HG03442 (cell line): ENCODE data around the gene HLA-DOA.

Experiments used
- ATAC-seq: cut with Tn5 transposase; IDR thresholded peaks from one replicate; pipeline ENCODE4 v1.9.1; 2021; ENCODE audit warnings: mild to moderate bottlenecking, moderate library complexity; ENCODE audit not compliant: unreplicated experiment

Gene HLA-DOA

GRCh38 chr6:33017694-33018353 lies 8.4 kb upstream of the HLA-DOA start:
- ATAC-seq, result no peak

- ATAC-seq, result no peak
Measured at GRCh38 chr6:33017018-33017417, 7.6 kb upstream of the HLA-DOA start.

GRCh38 chr6:33015798-33016197 lies 6.4 kb upstream of the HLA-DOA start:
- no peak for ATAC-seq

- no peak for ATAC-seq
Measured at GRCh38 chr6:33014841-33015634, 5.6 kb upstream of the HLA-DOA start.

GRCh38 chr6:33013608-33014007 lies 4.2 kb upstream of the HLA-DOA start:
- ATAC-seq, result no peak

GRCh38 chr6:33010356-33010755 lies 965 bp upstream of the HLA-DOA start:
- no peak for ATAC-seq

- ATAC-seq, result no peak
Measured at GRCh38 chr6:33007831-33008400, 1.5 kb downstream of the HLA-DOA start.

GRCh38 chr6:33004940-33005339 lies 4.5 kb downstream of the HLA-DOA start:
- ATAC-seq, result no peak

- ATAC-seq, result no peak
Measured at GRCh38 chr6:33001685-33002084, 7.7 kb downstream of the HLA-DOA start.

- ATAC-seq, result no peak
Measured at GRCh38 chr6:33000055-33000454, 9.3 kb downstream of the HLA-DOA start.

GRCh38 chr6:32995448-32995847 lies 13.9 kb downstream of the HLA-DOA start:
- ATAC-seq, result no peak

GRCh38 chr6:32993363-32993973 lies 15.9 kb downstream of the HLA-DOA start:
- no peak for ATAC-seq

GRCh38 chr6:32991972-32992371 lies 17.4 kb downstream of the HLA-DOA start:
- no peak for ATAC-seq

- no peak for ATAC-seq
Measured at GRCh38 chr6:32989368-32989767, 20.0 kb downstream of the HLA-DOA start.

- ATAC-seq, result no peak
Measured at GRCh38 chr6:32984622-32985389, 24.6 kb downstream of the HLA-DOA start.

GRCh38 chr6:32983964-32984621 lies 25.3 kb downstream of the HLA-DOA start:
- ATAC-seq, result no peak

- ATAC-seq, result no peak
Measured at GRCh38 chr6:32983493-32983848, 25.9 kb downstream of the HLA-DOA start.

GRCh38 chr6:32982702-32983492 lies 26.5 kb downstream of the HLA-DOA start:
- ATAC-seq, result no peak

GRCh38 chr6:32982084-32982701 lies 27.2 kb downstream of the HLA-DOA start:
- ATAC-seq, result no peak
